ENCODE measurements around the gene APCDD1L.

- TF ChIP-seq CTCF (IDR thresholded peaks at IDR 0.05) (no peak), POLR2AphosphoS5 (IDR thresholded peaks at IDR 0.05) (no peak)
Measured at GRCh38 chr20:58433029-58433647, 82.1 kb downstream of the APCDD1L start.

All from breast epithelium (tissue), 3 donors.